ENCODE data around the gene RASA3.

The RASA3 gene

GRCh38 chr13:114173272-114173671, 40.8 kb upstream of the RASA3 start:
- no peak for DNase-seq (ENCODE audit: low read depth, low spot score)
- no peak for TF ChIP-seq CTCF (IDR thresholded peaks at IDR 0.05; ENCODE audit: low read depth, low read length)
- H3K4me3 ChIP-seq (ENCODE audit: low read depth, low read length), result no peak overlapping the region
- in situ Hi-C loops (cut with HindIII; ENCODE audit: low sequenced_read_pairs), result no loop called here

DNA sequence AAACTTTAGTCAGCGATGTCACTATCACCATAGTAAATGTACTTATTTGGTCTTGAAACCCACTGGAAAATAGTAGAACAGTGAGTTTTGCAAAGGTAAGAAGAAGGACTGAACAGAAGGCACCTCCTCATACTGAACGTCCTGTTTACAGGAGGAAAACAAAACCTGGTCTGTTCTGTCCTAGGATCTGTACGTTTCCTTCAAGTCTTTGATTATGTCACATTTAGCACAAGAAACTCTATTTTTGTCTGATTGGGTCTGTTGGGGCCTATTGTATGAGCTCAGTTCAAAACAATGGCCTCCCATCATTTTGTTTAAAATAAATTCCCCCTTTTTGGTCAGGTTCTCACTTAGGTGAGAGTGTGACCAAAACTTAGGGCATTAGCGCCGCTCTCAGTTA, 35.5 kb upstream of the RASA3 start:
- in situ Hi-C loops (cut with HindIII; ENCODE audit: low sequenced_read_pairs), result no loop called here
- no peak overlapping the region for H3K4me3 ChIP-seq (ENCODE audit: low read depth, low read length)
- DNase-seq (ENCODE audit: low read depth, low spot score), result no peak
- TF ChIP-seq CTCF (IDR thresholded peaks at IDR 0.05; ENCODE audit: low read depth, low read length), result no peak

GRCh38 chr13:114167426-114167825, 35.0 kb upstream of the RASA3 start:
- in situ Hi-C loops (cut with HindIII; ENCODE audit: low sequenced_read_pairs), result no loop called here
- no peak for TF ChIP-seq CTCF (IDR thresholded peaks at IDR 0.05; ENCODE audit: low read depth, low read length)
- H3K4me3 ChIP-seq (ENCODE audit: low read depth, low read length), result no peak overlapping the region
- no peak for DNase-seq (ENCODE audit: low read depth, low spot score)

- no peak for TF ChIP-seq CTCF (IDR thresholded peaks at IDR 0.05; ENCODE audit: low read depth, low read length)
- H3K4me3 ChIP-seq (ENCODE audit: low read depth, low read length), result no peak overlapping the region
- in situ Hi-C loops (cut with HindIII; ENCODE audit: low sequenced_read_pairs), result no loop called here
- no peak for DNase-seq (ENCODE audit: low read depth, low spot score)
Measured at GRCh38 chr13:114166381-114167131, 34.1 kb upstream of the RASA3 start.

DNA sequence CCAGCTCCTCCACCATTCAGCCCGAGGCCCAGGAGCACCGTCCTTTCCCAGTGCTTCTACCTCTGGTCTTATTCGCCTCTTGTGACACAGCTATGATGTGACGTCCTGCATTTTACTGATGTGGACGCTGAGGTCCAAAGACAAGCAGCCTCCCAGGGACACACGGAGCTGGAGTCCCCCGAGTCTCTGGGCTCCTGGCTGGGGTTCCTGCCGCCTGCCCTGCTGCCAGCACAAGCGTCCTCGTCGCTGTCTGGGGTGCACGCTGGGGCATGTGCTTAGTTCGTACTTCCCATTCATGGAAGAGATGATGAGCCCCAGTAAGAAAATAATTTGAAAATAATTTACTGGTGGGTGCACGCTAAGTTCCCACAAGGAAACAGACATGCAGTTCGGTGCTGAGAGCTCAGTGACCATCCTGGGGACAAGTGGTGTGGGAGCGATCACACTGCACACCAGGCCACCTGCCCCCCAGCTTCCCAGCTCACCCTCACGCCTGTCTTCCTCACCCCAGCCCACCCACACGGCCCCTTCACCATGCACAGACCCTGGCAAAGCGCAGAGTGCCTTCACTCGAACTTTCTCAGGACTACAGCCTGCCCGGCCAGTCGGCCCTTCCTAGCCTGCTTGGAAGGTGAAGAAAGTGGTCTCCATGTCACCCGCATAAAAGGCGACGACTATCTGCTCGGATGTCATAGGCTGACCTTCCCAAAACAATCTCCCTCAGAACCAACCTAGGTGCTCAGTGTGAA, 32.4 kb upstream of the RASA3 start:
- in situ Hi-C loops (cut with HindIII; ENCODE audit: low sequenced_read_pairs), result no loop called here
- DNase-seq (ENCODE audit: low read depth, low spot score), result no peak
- no peak overlapping the region for H3K4me3 ChIP-seq (ENCODE audit: low read depth, low read length)
- TF ChIP-seq CTCF (IDR thresholded peaks at IDR 0.05; ENCODE audit: low read depth, low read length), result no peak

DNA sequence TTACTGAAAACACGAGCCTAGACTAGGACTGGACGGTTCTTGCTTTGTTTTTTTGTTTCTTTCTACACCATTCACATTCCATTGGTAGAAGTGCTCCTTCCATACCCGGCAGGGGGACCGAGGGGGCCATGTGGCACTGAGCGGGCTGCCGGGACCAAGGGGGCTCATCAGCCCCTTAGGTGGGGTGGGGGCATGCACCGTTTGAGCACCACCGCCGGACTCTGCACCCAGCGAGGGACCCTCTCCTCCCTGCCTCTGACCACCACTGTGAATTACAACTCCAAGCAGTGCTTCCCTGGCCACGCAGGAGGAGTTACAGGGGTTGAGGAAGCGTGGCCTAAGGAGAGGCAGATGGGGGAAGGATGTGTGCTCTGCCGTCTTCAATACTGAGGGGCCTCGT, 31.6 kb upstream of the RASA3 start:
- TF ChIP-seq CTCF (IDR thresholded peaks at IDR 0.05; ENCODE audit: low read depth, low read length), result no peak
- in situ Hi-C loops (cut with HindIII; ENCODE audit: low sequenced_read_pairs), result no loop called here
- no peak overlapping the region for H3K4me3 ChIP-seq (ENCODE audit: low read depth, low read length)
- DNase-seq (ENCODE audit: low read depth, low spot score), result no peak

Data from astrocyte of the spinal cord (primary cell).